Prostate gland (tissue), 2 donors: Measurements from ENCODE around the gene ENTPD1.
A peak's percentile ranks its signal among the peaks of the same experiment; 100 is the strongest.
"Not testable (repeated sequence)": the region's sequence is repeated elsewhere in the genome, so short reads cannot be mapped to it uniquely, and the experiment has no call there.

ENCODE experiments used
- CTCF ChIP-seq, 4 experiments: fragments of 200-600 bp in 2 of 4; fragments of 450-650 bp in 2 of 4; sonication (generic) in 2 of 4; IDR thresholded peaks; 1 replicate in 3 of 4; 2 replicates in 1 of 4; pipeline ENCODE4 v1.5.1; 2016 to 2019; ENCODE audit warnings: antibody characterized with exemption in 4 of 4, mild to moderate bottlenecking in 2 of 4, moderate library complexity in 2 of 4
- POLR2A ChIP-seq: fragments of 450-650 bp; IDR thresholded peaks from one replicate; pipeline ENCODE4 v1.6.1; 2016; ENCODE audit warnings: antibody characterized with exemption, mild to moderate bottlenecking
- POLR2AphosphoS5 ChIP-seq: sonication (generic); formaldehyde crosslinking; IDR thresholded peaks from one replicate; pipeline ENCODE4 v1.6.1; 2017; ENCODE audit warnings: antibody characterized with exemption

GRCh38 chr10:95720745-95721144, 35.2 kb upstream of the ENTPD1 start:
- not testable (repeated sequence) for TF ChIP-seq POLR2A; CTCF (IDR thresholded peaks at IDR 0.05)
- TF ChIP-seq POLR2AphosphoS5: peak; percentile 24
